Measurements from ENCODE around the gene SRPX. TPM values are rescaled to one million over a fixed set of nuclear protein-coding genes. Genes with fewer than 3 reads are reported as not detected.

The SRPX gene
- total RNA-seq, 1 donor from 2014 or later: 1.8 TPM

DNA sequence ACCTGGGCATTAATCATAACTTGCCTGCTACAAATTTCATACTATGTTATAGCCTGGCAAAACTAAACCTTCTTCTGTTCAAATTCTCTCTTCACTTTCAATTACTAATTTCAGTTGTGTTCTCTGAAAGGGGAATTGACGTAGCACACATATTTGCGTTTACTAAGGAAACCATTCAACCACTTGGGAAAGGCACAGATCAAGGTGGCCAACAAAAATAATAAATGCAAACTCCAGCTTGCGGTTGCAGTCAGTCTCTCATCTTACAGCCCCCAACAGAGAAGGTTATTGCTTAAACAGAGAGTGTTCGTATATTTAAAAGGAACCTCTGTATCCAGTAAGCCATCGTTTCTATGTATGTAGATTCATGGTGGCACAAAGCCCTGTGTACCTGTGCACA lies 4.0 kb downstream of the SRPX start:
- Mint-ChIP-seq H3K36me3 (ENCODE audit: insufficient read depth) (no peaks in the 10 kb centered on the region), H3K4me1 (ENCODE audit: low read depth) (peaks cover 5% of the 10 kb centered on the region), H3K4me3 (ENCODE audit: low read depth) (no peak overlapping the region), H3K27ac (no peak overlapping the region), H3K27me3 (peaks cover 37% of the 10 kb centered on the region), H3K9me3 (ENCODE audit: low read depth) (peaks cover 15% of the 10 kb centered on the region)
- TF ChIP-seq, protein P1, sequence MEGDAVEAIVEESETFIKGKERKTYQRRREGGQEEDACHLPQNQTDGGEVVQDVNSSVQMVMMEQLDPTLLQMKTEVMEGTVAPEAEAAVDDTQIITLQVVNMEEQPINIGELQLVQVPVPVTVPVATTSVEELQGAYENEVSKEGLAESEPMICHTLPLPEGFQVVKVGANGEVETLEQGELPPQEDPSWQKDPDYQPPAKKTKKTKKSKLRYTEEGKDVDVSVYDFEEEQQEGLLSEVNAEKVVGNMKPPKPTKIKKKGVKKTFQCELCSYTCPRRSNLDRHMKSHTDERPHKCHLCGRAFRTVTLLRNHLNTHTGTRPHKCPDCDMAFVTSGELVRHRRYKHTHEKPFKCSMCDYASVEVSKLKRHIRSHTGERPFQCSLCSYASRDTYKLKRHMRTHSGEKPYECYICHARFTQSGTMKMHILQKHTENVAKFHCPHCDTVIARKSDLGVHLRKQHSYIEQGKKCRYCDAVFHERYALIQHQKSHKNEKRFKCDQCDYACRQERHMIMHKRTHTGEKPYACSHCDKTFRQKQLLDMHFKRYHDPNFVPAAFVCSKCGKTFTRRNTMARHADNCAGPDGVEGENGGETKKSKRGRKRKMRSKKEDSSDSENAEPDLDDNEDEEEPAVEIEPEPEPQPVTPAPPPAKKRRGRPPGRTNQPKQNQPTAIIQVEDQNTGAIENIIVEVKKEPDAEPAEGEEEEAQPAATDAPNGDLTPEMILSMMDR (IDR thresholded peaks at IDR 0.05; ENCODE audit: unreplicated experiment): no peak
- DNase-seq (ENCODE audit: low spot score, unreplicated experiment): no peak

DNA sequence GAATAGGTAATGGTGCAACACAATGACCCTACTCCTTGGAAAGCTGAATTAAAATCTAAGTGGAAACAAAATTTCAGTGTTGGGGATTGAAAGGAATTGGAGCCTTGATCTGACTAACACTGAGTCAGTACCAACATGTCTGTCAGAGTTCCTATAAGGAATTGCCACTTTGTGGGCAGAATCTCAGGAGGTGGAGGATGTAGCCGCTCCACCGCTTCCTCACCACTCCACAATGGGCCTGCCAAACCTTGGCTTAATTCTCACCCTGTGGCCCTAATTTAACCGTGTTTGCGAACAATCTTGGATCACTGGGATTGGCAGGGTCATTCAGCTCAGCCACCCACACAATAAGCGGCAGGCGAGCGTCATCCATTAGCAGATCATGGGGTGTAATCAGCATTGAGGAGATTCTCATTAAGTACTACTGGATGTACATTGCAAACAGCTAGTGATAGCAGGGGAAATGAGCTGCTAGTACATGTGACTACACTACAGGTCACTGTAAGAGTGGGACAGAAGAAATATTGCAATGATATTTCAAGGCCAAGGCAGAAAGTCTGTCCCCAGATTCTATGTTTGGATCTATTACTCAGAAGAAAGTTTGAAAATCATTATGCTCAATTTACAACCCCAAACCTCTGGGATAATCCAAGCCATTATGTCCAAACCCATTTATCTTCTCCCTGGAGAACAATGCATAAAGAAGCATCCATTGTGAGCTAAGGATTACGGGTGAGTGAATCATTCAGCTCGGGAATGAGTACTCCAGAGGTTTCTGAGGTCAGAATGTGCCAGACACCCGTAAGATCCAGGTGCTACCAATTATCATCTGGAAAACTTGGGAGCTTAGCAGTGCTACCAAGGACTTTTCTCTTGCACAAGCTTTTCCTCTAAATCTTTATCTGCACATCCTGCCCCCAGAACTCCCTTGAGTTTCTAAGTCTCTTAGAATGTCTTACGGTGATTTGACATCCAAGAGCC lies 5.8 kb downstream of the SRPX start:
- DNase-seq (ENCODE audit: low spot score, unreplicated experiment): no peak
- Mint-ChIP-seq H3K27ac (no peak overlapping the region), H3K4me1 (ENCODE audit: low read depth) (peaks cover 5% of the 10 kb centered on the region), H3K36me3 (ENCODE audit: insufficient read depth) (no peaks in the 10 kb centered on the region), H3K9me3 (ENCODE audit: low read depth) (peaks cover 15% of the 10 kb centered on the region), H3K27me3 (peaks cover 27% of the 10 kb centered on the region), H3K4me3 (ENCODE audit: low read depth) (no peak overlapping the region)
- TF ChIP-seq, protein P1 (IDR thresholded peaks at IDR 0.05; ENCODE audit: unreplicated experiment): no peak

DNA sequence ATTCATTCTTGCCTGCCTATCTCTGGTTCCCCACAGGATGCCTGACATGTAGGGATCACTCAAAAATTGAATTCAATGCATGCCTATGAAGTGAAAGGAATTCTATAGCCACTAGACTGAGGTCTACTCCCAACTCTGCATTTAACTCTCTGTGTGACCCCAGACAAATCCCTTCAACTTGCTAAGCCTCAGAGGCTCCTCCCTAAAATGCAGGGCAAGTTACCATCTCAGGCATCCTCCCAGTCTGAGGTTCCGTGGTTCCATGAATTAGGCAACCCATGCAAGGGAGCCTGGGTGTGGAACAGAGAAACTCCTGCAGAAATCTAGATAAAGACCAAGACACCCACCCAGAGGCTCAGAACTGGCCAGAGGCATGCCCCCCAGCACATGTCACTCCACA lies 6.6 kb downstream of the SRPX start:
- no peak overlapping the region for H3K4me3 Mint-ChIP-seq (ENCODE audit: low read depth)
- H3K27ac Mint-ChIP-seq: no peak overlapping the region
- no peaks in the 10 kb centered on the region for H3K36me3 Mint-ChIP-seq (ENCODE audit: insufficient read depth)
- peaks cover 18% of the 10 kb centered on the region for H3K9me3 Mint-ChIP-seq (ENCODE audit: low read depth)
- peaks cover 5% of the 10 kb centered on the region for H3K4me1 Mint-ChIP-seq (ENCODE audit: low read depth)
- DNase-seq (ENCODE audit: low spot score, unreplicated experiment): no peak
- H3K27me3 Mint-ChIP-seq: peaks cover 20% of the 10 kb centered on the region
- TF ChIP-seq, protein P1 (IDR thresholded peaks at IDR 0.05; ENCODE audit: unreplicated experiment): no peak

DNA sequence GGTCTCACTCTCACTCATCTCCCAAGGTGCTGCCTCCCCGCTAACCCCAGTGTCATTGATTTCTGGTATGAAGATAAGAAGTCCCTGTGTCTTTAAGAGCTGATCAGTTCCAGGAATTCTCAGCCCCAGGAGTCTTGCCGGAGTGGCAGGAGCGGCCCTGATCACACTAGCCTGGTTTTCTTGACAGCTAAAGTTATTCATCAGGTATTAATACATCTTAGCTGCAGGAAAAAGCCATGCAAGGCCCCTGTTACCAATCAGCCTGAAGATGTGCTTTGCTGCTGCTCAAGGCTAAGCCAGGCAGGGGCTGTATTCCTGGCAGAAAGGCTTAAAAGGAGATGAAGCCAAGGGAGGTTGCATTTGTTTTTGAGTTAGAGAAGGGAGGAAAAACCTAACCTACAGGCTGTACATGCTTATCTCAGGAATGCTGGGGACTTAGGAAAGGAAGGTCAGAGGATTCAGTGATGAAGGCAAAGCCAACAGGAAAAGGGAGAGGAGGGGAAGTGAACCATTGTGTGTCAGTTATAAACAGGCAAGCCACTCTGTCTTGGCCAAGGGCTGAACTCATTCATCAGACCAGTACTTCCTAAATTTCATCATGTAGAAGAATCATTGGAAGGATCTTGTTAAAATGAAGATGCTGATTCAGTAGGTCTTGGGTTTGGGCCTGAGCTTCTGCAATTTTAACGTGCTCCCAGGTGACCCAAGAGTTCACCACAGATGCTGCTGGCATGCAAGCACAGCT lies 8.6 kb downstream of the SRPX start:
- TF ChIP-seq, protein P1 (IDR thresholded peaks at IDR 0.05; ENCODE audit: unreplicated experiment): no peak
- H3K27me3 Mint-ChIP-seq: peaks cover 3% of the 10 kb centered on the region
- no peak overlapping the region for H3K27ac Mint-ChIP-seq
- H3K4me3 Mint-ChIP-seq (ENCODE audit: low read depth): no peak overlapping the region
- H3K9me3 Mint-ChIP-seq (ENCODE audit: low read depth): peaks cover 15% of the 10 kb centered on the region
- H3K36me3 Mint-ChIP-seq (ENCODE audit: insufficient read depth): no peaks in the 10 kb centered on the region
- H3K4me1 Mint-ChIP-seq (ENCODE audit: low read depth): peaks cover 5% of the 10 kb centered on the region
- DNase-seq (ENCODE audit: low spot score, unreplicated experiment): no peak

DNA sequence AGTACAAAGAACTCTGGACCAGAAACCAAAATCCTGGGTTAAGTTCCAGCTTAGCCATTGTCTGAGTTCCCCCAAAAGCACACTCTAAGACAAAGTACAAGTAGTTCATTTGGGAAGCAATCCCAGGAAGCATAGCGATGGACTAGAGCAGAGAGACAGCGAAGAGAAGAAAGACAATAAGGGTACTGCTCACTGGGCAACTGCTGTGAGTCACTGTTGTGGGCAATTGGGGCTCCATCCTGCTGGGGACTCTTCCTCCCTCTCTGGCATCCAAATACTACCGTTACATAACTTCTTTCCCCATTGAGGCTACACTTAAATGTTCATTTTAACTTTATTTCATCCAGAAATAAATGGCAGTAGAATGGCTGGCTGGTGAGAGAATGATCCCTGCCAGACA lies 14.1 kb downstream of the SRPX start:
- no peaks in the 10 kb centered on the region for H3K27me3 Mint-ChIP-seq
- no peak overlapping the region for H3K4me3 Mint-ChIP-seq (ENCODE audit: low read depth)
- H3K4me1 Mint-ChIP-seq (ENCODE audit: low read depth): no peaks in the 10 kb centered on the region
- H3K27ac Mint-ChIP-seq: no peak overlapping the region
- H3K36me3 Mint-ChIP-seq (ENCODE audit: insufficient read depth): peaks cover 2% of the 10 kb centered on the region
- TF ChIP-seq, protein P1 (IDR thresholded peaks at IDR 0.05; ENCODE audit: unreplicated experiment): no peak
- H3K9me3 Mint-ChIP-seq (ENCODE audit: low read depth): peaks cover 21% of the 10 kb centered on the region
- DNase-seq (ENCODE audit: low spot score, unreplicated experiment): no peak

Measured in progenitor cell of endocrine pancreas (in vitro differentiated cells).